ENCODE results near the gene FXYD5. TPM values are rescaled to one million over a fixed set of nuclear protein-coding genes. Genes with fewer than 3 reads are reported as not detected.

FXYD5 gene
- total and polyA plus RNA-seq, 4 donors, result 2.2 to 22.0 (median 7.3) TPM

- WGBS, result 76% methylated on average over 5 of the region's 5 CpGs
- H3K4me1 ChIP-seq (ENCODE audit: control insufficient read depth in 4 of 4, insufficient read depth in 4 of 4, low read length in 3 of 4), result no peaks in the 10 kb centered on the region
- no peak overlapping the region for H3K4me3 ChIP-seq (ENCODE audit: low read depth in 1 of 3, low read length in 3 of 3)
- no peak for TF ChIP-seq RXRA (IDR thresholded peaks at IDR 0.05)
- TF ChIP-seq YY1 (IDR thresholded peaks at IDR 0.05), result no peak
- TF ChIP-seq HNF4G (IDR thresholded peaks at IDR 0.05), result no peak
- TF ChIP-seq HNF4A (conservative IDR thresholded peaks at IDR 0.05), result no peak
- TF ChIP-seq MAX (IDR thresholded peaks at IDR 0.05), result no peak
- TF ChIP-seq JUND (IDR thresholded peaks at IDR 0.05), result no peak
- no peak for TF ChIP-seq CTCF (IDR thresholded peaks at IDR 0.05; ENCODE audit: low read depth, low read length, missing input control)
- no peak for TF ChIP-seq RAD21 (IDR thresholded peaks at IDR 0.05)
- H3K36me3 ChIP-seq (ENCODE audit: control insufficient read depth in 4 of 4, insufficient read depth in 3 of 4, low read depth in 1 of 4, low read length in 3 of 4), result no peaks in the 10 kb centered on the region
- H3K27ac ChIP-seq (ENCODE audit: low read depth in 1 of 2, low read length in 2 of 2), result no peak overlapping the region
- H3K27me3 ChIP-seq (ENCODE audit: control insufficient read depth in 4 of 4, insufficient read depth in 4 of 4, low read length in 3 of 4), result no peaks in the 10 kb centered on the region
- no peak for DNase-seq (ENCODE audit: low spot score)
- no peaks in the 10 kb centered on the region for H3K9me3 ChIP-seq (ENCODE audit: control insufficient read depth in 4 of 4, low read length in 3 of 4)
- H3K9ac ChIP-seq (ENCODE audit: low read depth in 1 of 2, low read length in 2 of 2), result no peak overlapping the region
Measured at GRCh38 chr19:35206379-35206778, 51.8 kb downstream of the FXYD5 start.

DNA sequence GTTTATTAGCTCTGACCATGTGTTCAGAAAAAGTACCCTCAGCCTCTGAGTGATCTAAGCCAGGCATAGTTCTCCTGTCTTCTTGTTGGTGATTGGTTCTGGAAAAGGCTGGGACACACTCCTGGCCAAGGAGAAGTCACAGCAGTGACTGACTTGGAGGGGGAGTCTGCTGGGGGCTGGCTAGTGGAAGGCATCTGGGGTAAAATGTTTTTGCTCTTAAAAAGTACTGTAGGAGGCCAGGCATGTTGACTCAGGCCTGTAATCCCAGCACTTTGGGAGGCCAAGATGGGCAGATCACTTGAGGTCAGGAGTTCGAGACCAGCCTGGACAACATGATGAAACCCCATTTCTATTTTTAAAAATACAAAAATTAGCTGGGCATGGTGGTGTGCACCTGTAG, 52.3 kb downstream of the FXYD5 start:
- TF ChIP-seq YY1 (IDR thresholded peaks at IDR 0.05), result no peak
- TF ChIP-seq, protein P1, sequence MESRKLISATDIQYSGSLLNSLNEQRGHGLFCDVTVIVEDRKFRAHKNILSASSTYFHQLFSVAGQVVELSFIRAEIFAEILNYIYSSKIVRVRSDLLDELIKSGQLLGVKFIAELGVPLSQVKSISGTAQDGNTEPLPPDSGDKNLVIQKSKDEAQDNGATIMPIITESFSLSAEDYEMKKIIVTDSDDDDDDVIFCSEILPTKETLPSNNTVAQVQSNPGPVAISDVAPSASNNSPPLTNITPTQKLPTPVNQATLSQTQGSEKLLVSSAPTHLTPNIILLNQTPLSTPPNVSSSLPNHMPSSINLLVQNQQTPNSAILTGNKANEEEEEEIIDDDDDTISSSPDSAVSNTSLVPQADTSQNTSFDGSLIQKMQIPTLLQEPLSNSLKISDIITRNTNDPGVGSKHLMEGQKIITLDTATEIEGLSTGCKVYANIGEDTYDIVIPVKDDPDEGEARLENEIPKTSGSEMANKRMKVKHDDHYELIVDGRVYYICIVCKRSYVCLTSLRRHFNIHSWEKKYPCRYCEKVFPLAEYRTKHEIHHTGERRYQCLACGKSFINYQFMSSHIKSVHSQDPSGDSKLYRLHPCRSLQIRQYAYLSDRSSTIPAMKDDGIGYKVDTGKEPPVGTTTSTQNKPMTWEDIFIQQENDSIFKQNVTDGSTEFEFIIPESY (IDR thresholded peaks at IDR 0.05), result no peak
- TF ChIP-seq RXRA (IDR thresholded peaks at IDR 0.05), result no peak
- TF ChIP-seq REST (IDR thresholded peaks at IDR 0.05), result no peak
- TF ChIP-seq RAD21 (IDR thresholded peaks at IDR 0.05), result no peak
- no peak for TF ChIP-seq CTCF (IDR thresholded peaks at IDR 0.05; ENCODE audit: low read depth, low read length, missing input control)
- TF ChIP-seq GABPA (IDR thresholded peaks at IDR 0.05 in 1 of 2, conservative IDR thresholded peaks at IDR 0.05 in 1 of 2), result no peak
- TF ChIP-seq FOXA1 (IDR thresholded peaks at IDR 0.05), result no peak
- no peak for TF ChIP-seq NR2F2 (IDR thresholded peaks at IDR 0.05)
- TF ChIP-seq TAF1 (conservative IDR thresholded peaks at IDR 0.05), result no peak
- TF ChIP-seq HNF4G (IDR thresholded peaks at IDR 0.05), result no peak
- TF ChIP-seq HNF4A (conservative IDR thresholded peaks at IDR 0.05), result no peak
- TF ChIP-seq SP1 (IDR thresholded peaks at IDR 0.05), result no peak
- no peak for TF ChIP-seq MAX (IDR thresholded peaks at IDR 0.05)
- no peak for TF ChIP-seq EGR1 (IDR thresholded peaks at IDR 0.05; ENCODE audit: low read depth in 2 of 2)
- no peak for TF ChIP-seq FOXA2 (IDR thresholded peaks at IDR 0.05)
- 97% methylated on average over 1 of the region's 1 CpG for WGBS
- Histone ChIP-seq H3K4me1 (ENCODE audit: control insufficient read depth in 4 of 4, insufficient read depth in 4 of 4, low read length in 3 of 4) (peaks cover 0 to 2% (median 0%) of the 10 kb centered on the region in 4 donors), H3K27ac (ENCODE audit: low read depth in 1 of 2, low read length in 2 of 2) (no peak overlapping the region), H3K36me3 (ENCODE audit: control insufficient read depth in 4 of 4, insufficient read depth in 3 of 4, low read depth in 1 of 4, low read length in 3 of 4) (no peaks in the 10 kb centered on the region), H3K27me3 (ENCODE audit: control insufficient read depth in 4 of 4, insufficient read depth in 4 of 4, low read length in 3 of 4) (no peaks in the 10 kb centered on the region), H3K9ac (ENCODE audit: low read depth in 1 of 2, low read length in 2 of 2) (no peak overlapping the region), H3K9me3 (ENCODE audit: control insufficient read depth in 4 of 4, low read length in 3 of 4) (no peaks in the 10 kb centered on the region), H3K4me3 (ENCODE audit: low read depth in 1 of 3, low read length in 3 of 3) (no peak overlapping the region)
- DNase-seq (ENCODE audit: low spot score), result no peak

All from liver (tissue), 9 donors.